Neural cell (in vitro differentiated cells): ENCODE data around the gene SIX3. TPM values are rescaled to one million over a fixed set of nuclear protein-coding genes. Genes with fewer than 3 reads are reported as not detected.

Source experiments
- H2AFZ ChIP-seq: fragments of 200-600, 300-800 bp; sonication (generic), shearing (Covaris generic); 2 replicates; pipeline ENCODE4 v1.6.0; 2014; ENCODE audit warnings: low read depth, mild to moderate bottlenecking, antibody characterized with exemption, low read length, moderate library complexity
- H3F3A ChIP-seq: fragments of 200-600 bp; shearing (Covaris generic); 2 replicates; pipeline ENCODE4 v1.6.1; 2016; ENCODE audit warnings: mild to moderate bottlenecking, moderate library complexity, mixed read lengths, antibody characterized with exemption, low read length; ENCODE audit not compliant: insufficient read depth, poor library complexity, severe bottlenecking
- H3K27ac ChIP-seq: fragments of 200-600, 300-800 bp; sonication (generic), shearing (Covaris generic); 2 replicates; pipeline ENCODE4 v1.5.1; 2014; ENCODE audit warnings: mild to moderate bottlenecking, low read length, moderate library complexity
- H3K27me3 ChIP-seq: fragments of 300-800, 200-600 bp; sonication (generic), shearing (Covaris generic); 2 replicates; pipeline ENCODE4 v1.6.0; 2014; ENCODE audit warnings: mild to moderate bottlenecking, low read depth, low read length, moderate library complexity; ENCODE audit not compliant: insufficient read depth
- H3K36me3 ChIP-seq: fragments of 300-800, 200-600 bp; sonication (generic), shearing (Covaris generic); 2 replicates; pipeline ENCODE4 v1.5.1; 2014; ENCODE audit warnings: mild to moderate bottlenecking, antibody characterized with exemption, low read length, moderate library complexity; ENCODE audit not compliant: insufficient read depth
- H3K4me2 ChIP-seq: fragments of 300-800, 200-600 bp; sonication (generic), shearing (Covaris generic); 2 replicates; pipeline ENCODE4 v1.6.0; 2014; ENCODE audit warnings: mild to moderate bottlenecking, low read length
- H3K4me3 ChIP-seq: fragments of 300-800, 200-600 bp; sonication (generic), shearing (Covaris generic); 2 replicates; pipeline ENCODE4 v1.5.1; 2014; ENCODE audit warnings: mild to moderate bottlenecking, low read length, moderate library complexity
- H3K79me2 ChIP-seq: fragments of 200-600 bp; shearing (Covaris generic); replicated peaks from 2 replicates; pipeline ENCODE4 v1.6.0; 2014; ENCODE audit warnings: mild to moderate bottlenecking, low read length, moderate library complexity; ENCODE audit not compliant: insufficient read depth
- H3K9ac ChIP-seq: fragments of 300-800, 200-600 bp; sonication (generic), shearing (Covaris generic); 2 replicates; pipeline ENCODE4 v1.6.1; 2016; ENCODE audit warnings: mild to moderate bottlenecking, low read length, mixed read lengths
- H3K9me2 ChIP-seq: fragments of 200-600 bp; shearing (Covaris generic); 2 replicates; pipeline ENCODE4 v1.6.1; 2016; ENCODE audit warnings: mild to moderate bottlenecking, low read length, mixed read lengths; ENCODE audit not compliant: insufficient read depth
- H3K9me3 ChIP-seq: fragments of 200-600, 300-800 bp; sonication (generic), shearing (Covaris generic); 2 replicates; pipeline ENCODE4 v1.6.1; 2016; ENCODE audit warnings: mild to moderate bottlenecking, mixed run types, low read length, moderate library complexity, mixed read lengths
- H4K20me1 ChIP-seq: fragments of 200-600 bp; shearing (Covaris generic); 2 replicates; pipeline ENCODE4 v1.6.1; 2016; ENCODE audit warnings: mild to moderate bottlenecking, mixed run types; ENCODE audit not compliant: insufficient read depth
- EP300 ChIP-seq: fragments of 450-650 bp; conservative IDR thresholded peaks from 2 replicates; pipeline ENCODE4 v1.6.1; 2014; ENCODE audit warnings: antibody characterized with exemption, mild to moderate bottlenecking, moderate library complexity; ENCODE audit not compliant: poor library complexity, severe bottlenecking
- MXI1 ChIP-seq: fragments of 450-650 bp; conservative IDR thresholded peaks from 2 replicates; pipeline ENCODE4 v1.6.1; 2014; ENCODE audit warnings: antibody characterized with exemption, mild to moderate bottlenecking; ENCODE audit not compliant: poor library complexity, severe bottlenecking
- POLR2AphosphoS5 ChIP-seq: IDR thresholded peaks from 2 replicates; pipeline ENCODE4 v1.6.1; 2012
- RAD21 ChIP-seq: fragments of 450-650 bp; conservative IDR thresholded peaks from 2 replicates; pipeline ENCODE4 v1.6.1; 2014; ENCODE audit warnings: antibody characterized with exemption, mild to moderate bottlenecking, moderate library complexity
- SMC3 ChIP-seq: fragments of 450-650 bp; conservative IDR thresholded peaks from 2 replicates; pipeline ENCODE4 v1.6.1; 2014; ENCODE audit warnings: antibody characterized with exemption, mild to moderate bottlenecking, moderate library complexity; ENCODE audit not compliant: poor library complexity
- TAF1 ChIP-seq: IDR thresholded peaks from 2 replicates; pipeline ENCODE4 v1.6.1; 2012; ENCODE audit warnings: low read depth
- polyA plus RNA-seq: library from polyadenylated mRNA; depleted of rRNA; stranded (reverse); fragments of >200 nt; gene quantifications from 2 replicates; pipeline ENCODE4 v1.2.3, GENCODE V29; 2014
- small RNA-seq, 3 experiments: library from RNA; depleted of rRNA; stranded (forward); fragments of <200 nt; gene quantifications; one replicate each; pipeline ENCODE3, GENCODE V24; 2012
- TF ChIP-seq, protein P1 (sequence below): fragments of 450-650 bp; IDR thresholded peaks from 2 replicates; pipeline ENCODE4 v1.5.1; 2014; ENCODE audit warnings: antibody characterized with exemption, mild to moderate bottlenecking, moderate library complexity; ENCODE audit not compliant: poor library complexity, severe bottlenecking

Gene SIX3
- polyA plus RNA-seq, 1 donor from 2014 or later, result 8.7 TPM

DNA sequence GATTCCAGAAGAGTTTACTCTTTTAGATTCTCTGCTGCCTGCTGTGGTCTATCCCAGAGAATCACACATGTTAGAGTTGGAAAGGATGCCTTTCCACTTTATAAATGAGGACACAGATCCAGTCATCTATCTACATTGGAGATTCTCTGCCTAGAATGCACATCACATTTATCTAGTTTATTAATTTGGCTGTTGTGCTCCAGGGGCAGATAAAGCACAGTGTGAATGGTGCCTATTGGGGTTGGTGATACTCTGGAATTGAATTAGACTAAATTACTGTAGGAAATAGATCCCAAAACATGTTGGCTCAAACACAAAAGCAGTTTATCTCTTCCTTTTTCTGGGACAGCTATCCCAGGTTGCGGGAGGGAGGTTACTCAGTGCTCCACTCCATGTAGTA is 52.9 kb downstream of the SIX3 start:
- Histone ChIP-seq H3K9me2 (no peaks in the 10 kb centered on the region), H3K4me3 (no peak overlapping the region), H3K9me3 (no peaks in the 10 kb centered on the region), H3K79me2 (no peaks in the 10 kb centered on the region), H3K27me3 (peaks cover 16% of the 10 kb centered on the region), H2AFZ (no peak overlapping the region), H3K9ac (no peak overlapping the region), H3F3A (no peaks in the 10 kb centered on the region), H3K4me2 (no peak overlapping the region), H3K36me3 (no peaks in the 10 kb centered on the region), H3K27ac (no peak overlapping the region), H4K20me1 (no peaks in the 10 kb centered on the region)
- no peak for TF ChIP-seq TAF1
- TF ChIP-seq, protein P1, sequence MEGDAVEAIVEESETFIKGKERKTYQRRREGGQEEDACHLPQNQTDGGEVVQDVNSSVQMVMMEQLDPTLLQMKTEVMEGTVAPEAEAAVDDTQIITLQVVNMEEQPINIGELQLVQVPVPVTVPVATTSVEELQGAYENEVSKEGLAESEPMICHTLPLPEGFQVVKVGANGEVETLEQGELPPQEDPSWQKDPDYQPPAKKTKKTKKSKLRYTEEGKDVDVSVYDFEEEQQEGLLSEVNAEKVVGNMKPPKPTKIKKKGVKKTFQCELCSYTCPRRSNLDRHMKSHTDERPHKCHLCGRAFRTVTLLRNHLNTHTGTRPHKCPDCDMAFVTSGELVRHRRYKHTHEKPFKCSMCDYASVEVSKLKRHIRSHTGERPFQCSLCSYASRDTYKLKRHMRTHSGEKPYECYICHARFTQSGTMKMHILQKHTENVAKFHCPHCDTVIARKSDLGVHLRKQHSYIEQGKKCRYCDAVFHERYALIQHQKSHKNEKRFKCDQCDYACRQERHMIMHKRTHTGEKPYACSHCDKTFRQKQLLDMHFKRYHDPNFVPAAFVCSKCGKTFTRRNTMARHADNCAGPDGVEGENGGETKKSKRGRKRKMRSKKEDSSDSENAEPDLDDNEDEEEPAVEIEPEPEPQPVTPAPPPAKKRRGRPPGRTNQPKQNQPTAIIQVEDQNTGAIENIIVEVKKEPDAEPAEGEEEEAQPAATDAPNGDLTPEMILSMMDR, result no peak
- no peak for TF ChIP-seq SMC3
- TF ChIP-seq EP300, result no peak
- no peak for TF ChIP-seq POLR2AphosphoS5
- TF ChIP-seq RAD21, result no peak
- no peak for TF ChIP-seq MXI1

Small RNA genes within 50 kb of the gene (small RNA-seq; reads per million reads assigned to genes)
- gene RF02246, result 0 reads per million in 3 experiments
- gene RF02247, result 0 reads per million in 3 experiments
- gene RF02248, result 0 reads per million in 3 experiments
- 0 reads per million in 3 experiments for gene RF02250
- 0 reads per million in 3 experiments for gene RF02251
- 0 reads per million in 3 experiments for gene RF02252

Other genes with a start within 250 kb of the SIX3 start
- gene SIX2, start 67.8 kb downstream of the SIX3 start, polyA plus RNA-seq, result 0.16 TPM in 1 of 2 replicates, not detected in the other